Ovary (tissue), 3 donors: Measurements from ENCODE around the gene SPAG9.

Experiments used
- EP300 ChIP-seq: sonication (generic); formaldehyde crosslinking; IDR thresholded peaks from one replicate; pipeline ENCODE4 v1.6.1; 2017; ENCODE audit warnings: antibody characterized with exemption
- POLR2A ChIP-seq: fragments of 450-650 bp; IDR thresholded peaks from one replicate; pipeline ENCODE4 v1.6.1; 2017; ENCODE audit warnings: antibody characterized with exemption, mild to moderate bottlenecking, moderate library complexity
- TF ChIP-seq, protein P1 (sequence below), 3 donors: fragments of 450-650 bp in 2 of 3; fragments of 200-600 bp in 1 of 3; IDR thresholded peaks; one replicate each; pipeline versions ENCODE4 v1.5.1 to v1.8.0; 2016 to 2022; ENCODE audit warnings: antibody characterized with exemption in 3 of 3, mild to moderate bottlenecking in 1 of 3
- donor health status: DM: no; HTN: no; CAD: no.

DNA sequence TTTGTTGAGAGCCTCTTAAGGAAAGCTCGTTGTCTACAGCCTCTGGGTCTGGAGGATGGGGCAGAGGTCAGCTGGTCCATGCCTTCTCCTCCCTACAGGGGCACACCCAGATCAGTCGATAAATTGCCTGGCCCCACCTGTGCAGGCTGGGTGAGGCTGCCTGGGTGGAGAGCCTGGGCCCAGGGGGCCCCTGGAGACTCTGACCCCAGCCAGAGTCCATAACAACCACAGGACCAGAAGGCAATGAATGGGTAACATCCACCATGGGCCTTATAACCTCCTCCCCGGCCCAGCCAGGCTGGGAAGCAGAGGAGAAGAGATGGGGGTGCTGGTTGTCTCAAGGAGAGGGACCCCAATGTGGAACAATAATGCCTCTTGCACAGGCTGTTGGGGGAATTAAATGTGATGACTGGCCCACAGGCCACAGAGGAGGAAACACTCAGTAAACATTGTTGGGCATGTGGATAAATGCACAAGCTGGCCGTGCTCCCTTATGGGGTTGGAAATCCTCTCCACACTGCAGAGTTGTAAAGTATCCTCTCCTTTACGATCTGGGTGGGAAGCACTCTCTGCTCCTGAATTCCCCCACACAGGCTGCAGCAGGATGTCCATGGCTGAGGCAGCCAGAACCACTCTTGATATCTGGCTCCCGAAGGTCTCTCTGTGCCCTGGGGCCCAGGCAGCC is 197.8 kb downstream of the SPAG9 start:
- TF ChIP-seq, protein P1, sequence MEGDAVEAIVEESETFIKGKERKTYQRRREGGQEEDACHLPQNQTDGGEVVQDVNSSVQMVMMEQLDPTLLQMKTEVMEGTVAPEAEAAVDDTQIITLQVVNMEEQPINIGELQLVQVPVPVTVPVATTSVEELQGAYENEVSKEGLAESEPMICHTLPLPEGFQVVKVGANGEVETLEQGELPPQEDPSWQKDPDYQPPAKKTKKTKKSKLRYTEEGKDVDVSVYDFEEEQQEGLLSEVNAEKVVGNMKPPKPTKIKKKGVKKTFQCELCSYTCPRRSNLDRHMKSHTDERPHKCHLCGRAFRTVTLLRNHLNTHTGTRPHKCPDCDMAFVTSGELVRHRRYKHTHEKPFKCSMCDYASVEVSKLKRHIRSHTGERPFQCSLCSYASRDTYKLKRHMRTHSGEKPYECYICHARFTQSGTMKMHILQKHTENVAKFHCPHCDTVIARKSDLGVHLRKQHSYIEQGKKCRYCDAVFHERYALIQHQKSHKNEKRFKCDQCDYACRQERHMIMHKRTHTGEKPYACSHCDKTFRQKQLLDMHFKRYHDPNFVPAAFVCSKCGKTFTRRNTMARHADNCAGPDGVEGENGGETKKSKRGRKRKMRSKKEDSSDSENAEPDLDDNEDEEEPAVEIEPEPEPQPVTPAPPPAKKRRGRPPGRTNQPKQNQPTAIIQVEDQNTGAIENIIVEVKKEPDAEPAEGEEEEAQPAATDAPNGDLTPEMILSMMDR (IDR thresholded peaks at IDR 0.05) = no peak
- no peak for TF ChIP-seq EP300
- no peak for TF ChIP-seq POLR2A
